AG04449 (cell line): ENCODE data around the gene ZBTB16.

Source experiments
- CTCF ChIA-PET: fragments of 350-600 bp; formaldehyde crosslinking; extraction: SDS; loops from one replicate; lab custom pipeline; 2021; ENCODE audit warnings: antibody characterized with exemption; lab: Yijun Ruan, JAX
- POLR2A ChIA-PET: fragments of 400-600, 350-600 bp; formaldehyde crosslinking; extraction: SDS; loops from one replicate; lab custom pipeline; 2020; ENCODE audit warnings: antibody characterized with exemption, inconsistent platforms; lab: Yijun Ruan, JAX
- DNase-seq: peaks from one replicate; pipeline ENCODE4 v3.0.0-alpha.2; 2010; ENCODE audit warnings: low read depth, low spot score
- H3K4me3 ChIP-seq: 2 replicates; pipeline ENCODE4 v1.5.1; 2011; ENCODE audit warnings: low read depth, mild to moderate bottlenecking, control low read depth, low read length
- TF ChIP-seq, protein P1 (sequence below): IDR thresholded peaks from one replicate; pipeline ENCODE4 v1.5.1; 2011; ENCODE audit warnings: mild to moderate bottlenecking, moderate library complexity, low read length, control low read depth, inconsistent platforms; ENCODE audit not compliant: insufficient read depth; ENCODE audit errors: missing control alignments

ZBTB16 gene

GRCh38 chr11:114129699-114130098 is 70.2 kb downstream of the ZBTB16 start:
- no peak for DNase-seq
- TF ChIP-seq, protein P1, sequence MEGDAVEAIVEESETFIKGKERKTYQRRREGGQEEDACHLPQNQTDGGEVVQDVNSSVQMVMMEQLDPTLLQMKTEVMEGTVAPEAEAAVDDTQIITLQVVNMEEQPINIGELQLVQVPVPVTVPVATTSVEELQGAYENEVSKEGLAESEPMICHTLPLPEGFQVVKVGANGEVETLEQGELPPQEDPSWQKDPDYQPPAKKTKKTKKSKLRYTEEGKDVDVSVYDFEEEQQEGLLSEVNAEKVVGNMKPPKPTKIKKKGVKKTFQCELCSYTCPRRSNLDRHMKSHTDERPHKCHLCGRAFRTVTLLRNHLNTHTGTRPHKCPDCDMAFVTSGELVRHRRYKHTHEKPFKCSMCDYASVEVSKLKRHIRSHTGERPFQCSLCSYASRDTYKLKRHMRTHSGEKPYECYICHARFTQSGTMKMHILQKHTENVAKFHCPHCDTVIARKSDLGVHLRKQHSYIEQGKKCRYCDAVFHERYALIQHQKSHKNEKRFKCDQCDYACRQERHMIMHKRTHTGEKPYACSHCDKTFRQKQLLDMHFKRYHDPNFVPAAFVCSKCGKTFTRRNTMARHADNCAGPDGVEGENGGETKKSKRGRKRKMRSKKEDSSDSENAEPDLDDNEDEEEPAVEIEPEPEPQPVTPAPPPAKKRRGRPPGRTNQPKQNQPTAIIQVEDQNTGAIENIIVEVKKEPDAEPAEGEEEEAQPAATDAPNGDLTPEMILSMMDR = no peak
- ChIA-PET CTCF (no interaction called here), POLR2A (no interaction called here)
- H3K4me3 ChIP-seq = no peak overlapping the region

DNA sequence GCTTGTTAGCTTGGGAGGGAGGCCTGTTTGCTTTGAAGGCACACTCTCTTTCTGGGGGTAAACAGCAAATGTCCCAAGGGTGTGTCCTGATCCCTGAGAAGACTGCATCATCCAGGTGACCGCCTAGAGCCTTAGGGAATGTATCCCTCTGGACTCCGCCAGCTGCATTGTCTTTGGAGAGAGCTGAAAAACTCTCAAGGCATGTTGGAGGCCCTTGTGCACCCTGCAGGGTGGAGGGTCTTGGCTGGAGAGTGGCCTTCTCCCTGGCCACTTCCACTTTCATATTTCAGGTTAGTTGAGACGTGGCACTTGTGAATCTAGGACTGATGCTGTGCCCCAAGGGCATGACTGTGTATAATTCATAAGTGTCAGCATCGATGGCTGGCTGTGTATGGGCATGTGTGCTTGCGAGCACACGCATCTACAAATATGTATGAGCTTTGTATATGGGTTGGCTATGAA is 70.6 kb downstream of the ZBTB16 start:
- TF ChIP-seq, protein P1 = no peak
- ChIA-PET CTCF (no interaction called here), POLR2A (no interaction called here)
- H3K4me3 ChIP-seq = no peak overlapping the region
- no peak for DNase-seq

DNA sequence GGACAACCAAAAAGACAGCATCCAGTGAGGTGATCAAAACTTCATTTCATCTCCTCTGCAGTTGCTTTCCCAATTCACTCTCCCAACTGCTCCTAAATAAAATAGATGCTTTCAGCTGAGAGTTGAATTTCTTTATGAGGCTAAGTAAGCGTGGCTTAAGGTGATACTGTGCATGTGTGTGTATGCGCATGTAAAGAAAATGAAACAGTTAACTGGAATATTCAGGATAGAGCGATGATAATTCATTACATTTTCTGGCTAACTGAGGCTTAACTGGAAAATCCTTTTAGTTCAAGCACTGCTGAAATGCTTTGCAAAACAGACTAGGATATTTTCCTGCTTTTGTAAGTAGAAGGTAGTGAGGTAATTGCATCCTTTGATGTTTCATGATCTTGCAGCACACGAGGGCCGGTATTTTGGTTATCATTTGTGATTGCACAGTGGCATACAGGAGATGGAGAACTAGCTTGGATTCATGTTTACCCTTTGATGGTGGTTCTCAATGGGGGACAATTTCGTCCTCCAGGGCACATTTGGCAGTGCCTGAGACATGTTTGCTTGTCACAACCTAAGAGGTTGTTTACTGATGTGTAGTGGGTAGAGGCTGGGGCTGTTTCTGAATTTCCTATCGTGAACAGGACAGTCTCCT is 71.2 kb downstream of the ZBTB16 start:
- ChIA-PET CTCF (no interaction called here), POLR2A (no interaction called here)
- H3K4me3 ChIP-seq = no peak overlapping the region
- TF ChIP-seq, protein P1 = no peak
- no peak for DNase-seq

- TF ChIP-seq, protein P1 = no peak
- POLR2A ChIA-PET = no interaction called here
- H3K4me3 ChIP-seq = no peak overlapping the region
- DNase-seq = no peak
- CTCF ChIA-PET = no interaction called here
These were observed 72.0 kb downstream of the ZBTB16 start for GRCh38 chr11:114131461-114131864.

DNA sequence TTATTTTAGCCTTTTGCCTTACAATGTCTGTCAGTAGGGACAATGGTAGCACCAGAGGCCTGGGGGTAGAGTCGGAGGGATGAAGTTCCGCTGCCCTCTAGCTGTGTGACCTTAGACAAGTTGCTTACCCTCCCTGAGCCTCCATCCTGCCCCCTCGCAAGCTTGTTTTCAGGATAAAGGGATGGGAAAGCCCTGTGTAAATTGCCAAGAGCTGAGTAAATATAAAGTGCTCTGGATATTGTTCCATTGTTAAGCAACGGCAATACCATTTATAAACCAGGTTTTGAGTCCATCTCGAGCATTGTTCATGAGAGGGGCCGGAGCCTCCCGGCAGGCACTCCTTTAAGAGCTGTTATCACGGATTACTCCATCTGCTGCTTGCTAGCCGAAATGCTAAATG is 72.9 kb downstream of the ZBTB16 start:
- ChIA-PET POLR2A (no interaction called here), CTCF (no interaction called here)
- TF ChIP-seq, protein P1 = no peak
- H3K4me3 ChIP-seq = no peak overlapping the region
- no peak for DNase-seq

- no peak overlapping the region for H3K4me3 ChIP-seq
- DNase-seq = no peak
- TF ChIP-seq, protein P1 = no peak
- ChIA-PET POLR2A (interaction anchor here (0.6 kb wide), 1 partner anchor 18 kb away, joined by 4 read pairs; no protein-coding TSS in a partner anchor), CTCF (no interaction called here)
These were observed 73.5 kb downstream of the ZBTB16 start for GRCh38 chr11:114132944-114133394.
